Measurements from ENCODE around the gene CBR4. TPM values are rescaled to one million over a fixed set of nuclear protein-coding genes. Genes with fewer than 3 reads are reported as not detected.
"Not testable (repeated sequence)": the region's sequence is repeated elsewhere in the genome, so short reads cannot be mapped to it uniquely, and the experiment has no call there.

Gene CBR4
- total and polyA plus RNA-seq, 4 donors, result 8.1 to 20.5 (median 12.5) TPM

GRCh38 chr4:168992952-168993482, 17.0 kb downstream of the CBR4 start:
- 90 to 92% methylated on average over 7 of the region's 7 CpGs for WGBS, 2 donors
- H3K27ac ChIP-seq (ENCODE audit: low read depth in 1 of 2, low read length in 2 of 2); ATAC-seq (ENCODE audit: low FRiP score): not testable (repeated sequence)

GRCh38 chr4:168981942-168982341, 28.1 kb downstream of the CBR4 start:
- Histone ChIP-seq H3K9me3 (ENCODE audit: control insufficient read depth, low read length) (peaks cover 2% of the 10 kb centered on the region), H3K27me3 (ENCODE audit: control insufficient read depth in 1 of 2, insufficient read depth in 2 of 2, low read length in 1 of 2) (no peaks in the 10 kb centered on the region), H3K36me3 (ENCODE audit: control insufficient read depth in 1 of 2, insufficient read depth in 2 of 2, low read length in 1 of 2) (peaks cover 0 to 6% of the 10 kb centered on the region in 2 donors), H3K27ac (ENCODE audit: low read depth in 1 of 2, low read length in 2 of 2) (no peak overlapping the region), H3K4me1 (ENCODE audit: control insufficient read depth in 1 of 2, insufficient read depth in 2 of 2, low read length in 2 of 2) (no peaks in the 10 kb centered on the region), H3K4me3 (ENCODE audit: low read length in 2 of 2) (no peak overlapping the region)
- WGBS, 2 donors, result 93 to 95% methylated on average over 1 of the region's 1 CpG
- intact Hi-C loops (cut with DNase I), result no loop called here
- ATAC-seq (ENCODE audit: low FRiP score) (no peak), DNase-seq (no peak)

More at GRCh38 chr4:168992952-168993482, 17.0 kb downstream of the CBR4 start:
- H3K36me3 ChIP-seq (ENCODE audit: control insufficient read depth in 1 of 2, insufficient read depth in 2 of 2, low read length in 1 of 2); H3K9me3 ChIP-seq (ENCODE audit: control insufficient read depth, low read length); DNase-seq; H3K4me1 ChIP-seq (ENCODE audit: control insufficient read depth in 1 of 2, insufficient read depth in 2 of 2, low read length in 2 of 2); H3K4me3 ChIP-seq (ENCODE audit: low read length in 2 of 2); intact Hi-C loops (cut with DNase I); H3K27me3 ChIP-seq (ENCODE audit: control insufficient read depth in 1 of 2, insufficient read depth in 2 of 2, low read length in 1 of 2): not testable (repeated sequence)

GRCh38 chr4:168981460-168981859, 28.6 kb downstream of the CBR4 start:
- peaks cover 0 to 8% of the 10 kb centered on the region in 2 donors for H3K36me3 ChIP-seq (ENCODE audit: control insufficient read depth in 1 of 2, insufficient read depth in 2 of 2, low read length in 1 of 2)
- no peak for ATAC-seq (ENCODE audit: low FRiP score)

GRCh38 chr4:168979338-168979737, 30.7 kb downstream of the CBR4 start:
- intact Hi-C loops (cut with DNase I), result no loop called here
- Histone ChIP-seq H3K36me3 (ENCODE audit: control insufficient read depth in 1 of 2, insufficient read depth in 2 of 2, low read length in 1 of 2) (peaks cover 5 to 14% of the 10 kb centered on the region in 2 donors), H3K4me1 (ENCODE audit: control insufficient read depth in 1 of 2, insufficient read depth in 2 of 2, low read length in 2 of 2) (no peaks in the 10 kb centered on the region), H3K27me3 (ENCODE audit: control insufficient read depth in 1 of 2, insufficient read depth in 2 of 2, low read length in 1 of 2) (no peaks in the 10 kb centered on the region), H3K9me3 (ENCODE audit: control insufficient read depth, low read length) (peaks cover 10% of the 10 kb centered on the region), H3K27ac (ENCODE audit: low read depth in 1 of 2, low read length in 2 of 2) (no peak overlapping the region), H3K4me3 (ENCODE audit: low read length in 2 of 2) (no peak overlapping the region)
- WGBS, 2 donors, result 81 to 91% methylated on average over 6 to 7 of the region's 7 CpGs
- no peak for ATAC-seq (ENCODE audit: low FRiP score)
- DNase-seq, result no peak

More at GRCh38 chr4:168981460-168981859, 28.6 kb downstream of the CBR4 start:
- Histone ChIP-seq H3K4me3 (ENCODE audit: low read length in 2 of 2) (no peak overlapping the region), H3K27me3 (ENCODE audit: control insufficient read depth in 1 of 2, insufficient read depth in 2 of 2, low read length in 1 of 2) (no peaks in the 10 kb centered on the region), H3K27ac (ENCODE audit: low read depth in 1 of 2, low read length in 2 of 2) (no peak overlapping the region), H3K9me3 (ENCODE audit: control insufficient read depth, low read length) (peaks cover 2% of the 10 kb centered on the region), H3K4me1 (ENCODE audit: control insufficient read depth in 1 of 2, insufficient read depth in 2 of 2, low read length in 2 of 2) (no peaks in the 10 kb centered on the region)
- no peak for DNase-seq
- intact Hi-C loops (cut with DNase I), result no loop called here

- peaks cover 10% of the 10 kb centered on the region for H3K9me3 ChIP-seq (ENCODE audit: control insufficient read depth, low read length)
- no peak for DNase-seq
- no peak overlapping the region for H3K27ac ChIP-seq (ENCODE audit: low read depth in 1 of 2, low read length in 2 of 2)
- peaks cover 5 to 14% of the 10 kb centered on the region in 2 donors for H3K36me3 ChIP-seq (ENCODE audit: control insufficient read depth in 1 of 2, insufficient read depth in 2 of 2, low read length in 1 of 2)
- no peak for ATAC-seq (ENCODE audit: low FRiP score)
- no peak overlapping the region for H3K4me3 ChIP-seq (ENCODE audit: low read length in 2 of 2)
- no peaks in the 10 kb centered on the region for H3K27me3 ChIP-seq (ENCODE audit: control insufficient read depth in 1 of 2, insufficient read depth in 2 of 2, low read length in 1 of 2)
- WGBS, 2 donors, result 93 to 99% methylated on average over 1 of the region's 1 CpG
- intact Hi-C loops (cut with DNase I), result no loop called here
- H3K4me1 ChIP-seq (ENCODE audit: control insufficient read depth in 1 of 2, insufficient read depth in 2 of 2, low read length in 2 of 2), result no peaks in the 10 kb centered on the region
Measured at GRCh38 chr4:168978001-168978700, 31.9 kb downstream of the CBR4 start.

- no peak overlapping the region for H3K4me3 ChIP-seq (ENCODE audit: low read length in 2 of 2)
- DNase-seq (no peak), ATAC-seq (ENCODE audit: low FRiP score) (no peak)
- intact Hi-C loops (cut with DNase I), result no loop called here
- peaks cover 8% of the 10 kb centered on the region for H3K9me3 ChIP-seq (ENCODE audit: control insufficient read depth, low read length)
- H3K4me1 ChIP-seq (ENCODE audit: control insufficient read depth in 1 of 2, insufficient read depth in 2 of 2, low read length in 2 of 2), result no peaks in the 10 kb centered on the region
- 96% methylated on average over 4 of the region's 4 CpGs for WGBS, 2 donors
- H3K27ac ChIP-seq (ENCODE audit: low read depth in 1 of 2, low read length in 2 of 2), result no peak overlapping the region
- H3K27me3 ChIP-seq (ENCODE audit: control insufficient read depth in 1 of 2, insufficient read depth in 2 of 2, low read length in 1 of 2), result no peaks in the 10 kb centered on the region
- peaks cover 5 to 14% of the 10 kb centered on the region in 2 donors for H3K36me3 ChIP-seq (ENCODE audit: control insufficient read depth in 1 of 2, insufficient read depth in 2 of 2, low read length in 1 of 2)
Measured at GRCh38 chr4:168972596-168972995, 37.5 kb downstream of the CBR4 start.

- Histone ChIP-seq H3K36me3 (ENCODE audit: control insufficient read depth in 1 of 2, insufficient read depth in 2 of 2, low read length in 1 of 2) (no peaks in the 10 kb centered on the region), H3K27ac (ENCODE audit: low read depth in 1 of 2, low read length in 2 of 2) (no peak overlapping the region), H3K9me3 (ENCODE audit: control insufficient read depth, low read length) (no peaks in the 10 kb centered on the region), H3K27me3 (ENCODE audit: control insufficient read depth in 1 of 2, insufficient read depth in 2 of 2, low read length in 1 of 2) (no peaks in the 10 kb centered on the region), H3K4me1 (ENCODE audit: control insufficient read depth in 1 of 2, insufficient read depth in 2 of 2, low read length in 2 of 2) (no peaks in the 10 kb centered on the region), H3K4me3 (ENCODE audit: low read length in 2 of 2) (no peak overlapping the region)
- intact Hi-C loops (cut with DNase I), result no loop called here
- 92 to 96% methylated on average over 5 of the region's 5 CpGs for WGBS, 2 donors
- ATAC-seq (ENCODE audit: low FRiP score), result no peak
- no peak for DNase-seq
Measured at GRCh38 chr4:168960716-168961115, 49.3 kb downstream of the CBR4 start.

GRCh38 chr4:168955674-168956073, 54.4 kb downstream of the CBR4 start:
- peaks cover 0 to 2% of the 10 kb centered on the region in 2 donors for H3K36me3 ChIP-seq (ENCODE audit: control insufficient read depth in 1 of 2, insufficient read depth in 2 of 2, low read length in 1 of 2)
- whole genome bisulfite sequencing, 2 donors, result 84 to 87% methylated on average over 2 of the region's 2 CpGs
- H3K4me3 ChIP-seq (ENCODE audit: low read length in 2 of 2), result no peak overlapping the region
- H3K9me3 ChIP-seq (ENCODE audit: control insufficient read depth, low read length), result no peaks in the 10 kb centered on the region
- intact Hi-C loops (cut with DNase I), result no loop called here
- no peaks in the 10 kb centered on the region for H3K27me3 ChIP-seq (ENCODE audit: control insufficient read depth in 1 of 2, insufficient read depth in 2 of 2, low read length in 1 of 2)
- DNase-seq (no peak), ATAC-seq (ENCODE audit: low FRiP score) (no peak)
- no peak overlapping the region for H3K27ac ChIP-seq (ENCODE audit: low read depth in 1 of 2, low read length in 2 of 2)
- no peaks in the 10 kb centered on the region for H3K4me1 ChIP-seq (ENCODE audit: control insufficient read depth in 1 of 2, insufficient read depth in 2 of 2, low read length in 2 of 2)

GRCh38 chr4:168952821-168953246, 57.2 kb downstream of the CBR4 start:
- H3K4me1 ChIP-seq (ENCODE audit: control insufficient read depth in 1 of 2, insufficient read depth in 2 of 2, low read length in 2 of 2); H3K27me3 ChIP-seq (ENCODE audit: control insufficient read depth in 1 of 2, insufficient read depth in 2 of 2, low read length in 1 of 2); H3K4me3 ChIP-seq (ENCODE audit: low read length in 2 of 2); ATAC-seq (ENCODE audit: low FRiP score); intact Hi-C loops (cut with DNase I); DNase-seq; H3K9me3 ChIP-seq (ENCODE audit: control insufficient read depth, low read length); H3K27ac ChIP-seq (ENCODE audit: low read depth in 1 of 2, low read length in 2 of 2); H3K36me3 ChIP-seq (ENCODE audit: control insufficient read depth in 1 of 2, insufficient read depth in 2 of 2, low read length in 1 of 2): not testable (repeated sequence)
- WGBS, 2 donors, result 87 to 94% methylated on average over 3 of the region's 3 CpGs

All from aorta (tissue), 5 donors.